22Rv1 (cell line): ENCODE measurements around the gene ACOXL.

Source experiments
- CTCF ChIP-seq: fragments of 450-650 bp; IDR thresholded peaks from 2 replicates; pipeline ENCODE4 v1.5.1; 2017; ENCODE audit warnings: mild to moderate bottlenecking
- ZFX ChIP-seq: fragments of 450-650 bp; IDR thresholded peaks from 2 replicates; pipeline ENCODE4 v1.6.1; 2017; ENCODE audit warnings: antibody characterized with exemption, borderline replicate concordance

- no peak for TF ChIP-seq CTCF
- TF ChIP-seq ZFX, result no peak
Measured at GRCh38 chr2:110993557-110994231, 261.3 kb downstream of the ACOXL start.
